ENCODE measurements around the gene GBP3. TPM values are rescaled to one million over a fixed set of nuclear protein-coding genes. Genes with fewer than 3 reads are reported as not detected.

The GBP3 gene
- total RNA-seq, 4 donors from 2014 or later: 1.5 to 6.6 (median 2.5) TPM

DNA sequence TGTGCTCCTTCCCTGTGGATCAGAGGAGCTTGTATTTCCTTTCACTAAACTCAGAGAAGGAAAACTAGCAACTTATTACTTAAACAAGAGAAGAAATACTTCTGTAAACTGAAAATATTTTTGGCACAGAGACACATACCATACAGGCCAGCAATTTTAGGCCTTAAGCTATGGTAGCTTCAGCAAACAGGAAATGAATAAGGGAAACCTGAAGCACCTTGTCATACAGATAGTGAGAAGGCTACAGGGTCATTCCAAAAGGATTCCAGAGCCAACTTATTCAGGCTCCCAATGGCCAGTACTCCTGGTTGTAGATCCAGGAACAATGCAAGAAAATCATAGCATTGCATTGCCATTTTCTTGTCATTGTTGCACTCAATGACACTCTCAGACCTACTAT is 21.2 kb downstream of the GBP3 start:
- Histone ChIP-seq H3K36me3 (no peaks in the 10 kb centered on the region), H3K4me3 (no peak overlapping the region), H3K27me3 (no peaks in the 10 kb centered on the region), H3K4me1 (no peaks in the 10 kb centered on the region), H3K27ac (no peak overlapping the region), H3K9me3 (no peaks in the 10 kb centered on the region)
- intact Hi-C loops (cut with DNase I; ENCODE audit: low total_unique reads) (no loop called here), in situ Hi-C loops (cut with MboI; ENCODE audit: low sequenced_read_pairs in 4 of 4) (loop anchor here (10.0 kb wide), 2 partner anchors 363 to 453 kb away; partner anchors contain the start of gene GBP6 (in 1 of the 4))
- DNase-seq (no peak), ATAC-seq (no peak)
- TF ChIP-seq CTCF (IDR thresholded peaks at IDR 0.05 in 4 of 5, conservative IDR thresholded peaks at IDR 0.05 in 1 of 5) (no peak), POLR2A (IDR thresholded peaks at IDR 0.05) (no peak)

DNA sequence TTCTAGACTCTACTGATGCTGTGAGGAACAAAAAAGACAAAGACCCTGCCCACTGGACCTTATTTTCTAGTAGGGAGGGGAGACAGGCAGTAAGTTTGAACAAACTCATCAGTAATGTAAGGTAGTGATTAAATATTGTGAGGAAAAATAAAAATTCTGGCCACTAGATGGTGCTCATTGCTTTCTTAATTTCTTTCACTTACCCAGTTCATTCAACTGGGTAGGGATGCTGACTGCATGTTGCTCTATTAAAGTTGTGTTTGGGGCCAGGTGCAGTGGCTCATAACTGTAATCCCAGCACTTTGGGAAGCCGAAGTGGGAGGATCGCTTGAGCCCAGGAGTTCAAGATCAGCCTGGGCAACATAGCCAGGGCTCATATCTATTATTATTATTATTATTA is 23.9 kb downstream of the GBP3 start:
- H3K27me3 ChIP-seq: no peaks in the 10 kb centered on the region
- no peaks in the 10 kb centered on the region for H3K4me1 ChIP-seq
- intact Hi-C loops (cut with DNase I; ENCODE audit: low total_unique reads) (loop anchor here (1.0 to 2.0 kb wide), 2 partner anchors 360 to 456 kb away; no protein-coding TSS in a partner anchor), in situ Hi-C loops (cut with MboI; ENCODE audit: low sequenced_read_pairs in 4 of 4) (loop anchor here in 2 of 4 donors (5.0 kb wide), 2 partner anchors 359 to 364 kb away; partner anchors contain the start of gene GBP6 (in 1 of the 2))
- ATAC-seq (peak; percentile 86 to 91), DNase-seq (no peak)
- TF ChIP-seq POLR2A (IDR thresholded peaks at IDR 0.05) (no peak), CTCF (IDR thresholded peaks at IDR 0.05 in 4 of 5, conservative IDR thresholded peaks at IDR 0.05 in 1 of 5) (peak; percentile 40 to 66 (median 62))
- no peaks in the 10 kb centered on the region for H3K36me3 ChIP-seq
- H3K9me3 ChIP-seq: no peaks in the 10 kb centered on the region
- H3K4me3 ChIP-seq: no peak overlapping the region
- H3K27ac ChIP-seq: no peak overlapping the region

DNA sequence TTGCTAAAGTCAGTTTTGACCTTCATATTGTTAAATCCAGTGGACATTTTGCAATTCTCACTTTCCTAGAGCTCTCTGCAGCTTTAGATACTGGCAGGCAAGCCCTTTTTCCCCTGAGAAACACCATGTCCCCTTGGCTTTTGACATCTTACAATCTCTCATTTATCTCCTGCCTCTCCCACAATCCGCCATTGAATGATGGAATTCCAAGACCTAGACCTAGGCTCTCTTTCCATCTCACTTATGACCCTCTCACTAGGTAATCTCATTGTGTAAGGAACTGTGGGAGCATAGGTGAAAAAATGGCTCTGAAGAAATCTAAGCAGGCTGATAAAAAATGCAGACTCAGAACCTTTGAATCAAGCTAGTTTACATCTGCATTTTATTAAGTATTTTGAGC is 32.2 kb downstream of the GBP3 start:
- in situ Hi-C loops (cut with MboI; ENCODE audit: low sequenced_read_pairs in 4 of 4): no loop called here
- peaks cover 10 to 19% of the 10 kb centered on the region in 2 donors for H3K4me1 ChIP-seq
- TF ChIP-seq CTCF (IDR thresholded peaks at IDR 0.05 in 4 of 5, conservative IDR thresholded peaks at IDR 0.05 in 1 of 5): no peak
- TF ChIP-seq POLR2A (IDR thresholded peaks at IDR 0.05): no peak

GRCh38 chr1:88985692-88986091 is 37.0 kb downstream of the GBP3 start:
- in situ Hi-C loops (cut with MboI; ENCODE audit: low sequenced_read_pairs in 4 of 4) (no loop called here), intact Hi-C loops (cut with DNase I; ENCODE audit: low total_unique reads) (no loop called here)
- Histone ChIP-seq H3K27me3 (no peaks in the 10 kb centered on the region), H3K4me1 (peaks cover 13 to 17% of the 10 kb centered on the region in 2 donors), H3K27ac (peak overlapping the region in 3 of 4 donors; percentile 41 to 50 (median 44)), H3K4me3 (no peak overlapping the region), H3K9me3 (no peaks in the 10 kb centered on the region), H3K36me3 (peaks cover 0 to 17% of the 10 kb centered on the region in 2 donors)
- TF ChIP-seq POLR2A (IDR thresholded peaks at IDR 0.05): no peak
- no peak for TF ChIP-seq CTCF (IDR thresholded peaks at IDR 0.05 in 4 of 5, conservative IDR thresholded peaks at IDR 0.05 in 1 of 5)
- no peak for DNase-seq
- no peak for ATAC-seq

More for the DNA sequence above, 32.2 kb downstream of the GBP3 start:
- intact Hi-C loops (cut with DNase I; ENCODE audit: low total_unique reads): no loop called here
- peaks cover 0 to 6% of the 10 kb centered on the region in 2 donors for H3K36me3 ChIP-seq
- ATAC-seq (no peak), DNase-seq (no peak)
- H3K9me3 ChIP-seq: no peaks in the 10 kb centered on the region
- H3K4me3 ChIP-seq: no peak overlapping the region
- H3K27ac ChIP-seq: peak overlapping the region in 1 of 4 donors; percentile 19
- no peaks in the 10 kb centered on the region for H3K27me3 ChIP-seq

GRCh38 chr1:88985032-88985431 is 37.6 kb downstream of the GBP3 start:
- no peak overlapping the region for H3K4me3 ChIP-seq
- TF ChIP-seq POLR2A (IDR thresholded peaks at IDR 0.05) (no peak), CTCF (IDR thresholded peaks at IDR 0.05 in 4 of 5, conservative IDR thresholded peaks at IDR 0.05 in 1 of 5) (no peak)
- in situ Hi-C loops (cut with MboI; ENCODE audit: low sequenced_read_pairs in 4 of 4) (no loop called here), intact Hi-C loops (cut with DNase I; ENCODE audit: low total_unique reads) (no loop called here)
- ATAC-seq (peak in 1 of 2 donors; percentile 27), DNase-seq (no peak)
- peak overlapping the region; percentile 9 to 50 (median 42) for H3K27ac ChIP-seq
- H3K4me1 ChIP-seq: peaks cover 11 to 23% of the 10 kb centered on the region in 2 donors
- H3K36me3 ChIP-seq: peaks cover 0 to 17% of the 10 kb centered on the region in 2 donors
- H3K9me3 ChIP-seq: no peaks in the 10 kb centered on the region
- no peaks in the 10 kb centered on the region for H3K27me3 ChIP-seq

Data from gastrocnemius medialis (tissue), 4 donors.